ENCODE measurements around the gene SPAG16.

SPAG16 gene

GRCh38 chr2:214395040-214395439, 1110.8 kb downstream of the SPAG16 start:
- H3K27me3 Mint-ChIP-seq = no peaks in the 10 kb centered on the region
- H3K36me3 Mint-ChIP-seq = no peaks in the 10 kb centered on the region
- H3K9me3 Mint-ChIP-seq (ENCODE audit: low read depth) = no peaks in the 10 kb centered on the region
- no peak overlapping the region for H3K4me3 Mint-ChIP-seq
- H3K27ac Mint-ChIP-seq = no peak overlapping the region
- H3K4me1 Mint-ChIP-seq (ENCODE audit: low read depth) = no peaks in the 10 kb centered on the region

GRCh38 chr2:214401580-214401979, 1117.3 kb downstream of the SPAG16 start:
- Mint-ChIP-seq H3K4me1 (ENCODE audit: low read depth) (no peaks in the 10 kb centered on the region), H3K27me3 (no peaks in the 10 kb centered on the region), H3K27ac (no peak overlapping the region), H3K36me3 (no peaks in the 10 kb centered on the region), H3K4me3 (no peak overlapping the region), H3K9me3 (ENCODE audit: low read depth) (no peaks in the 10 kb centered on the region)

GRCh38 chr2:214410128-214410775, 1126.0 kb downstream of the SPAG16 start:
- H3K36me3 Mint-ChIP-seq = no peaks in the 10 kb centered on the region
- no peaks in the 10 kb centered on the region for H3K27me3 Mint-ChIP-seq
- H3K27ac Mint-ChIP-seq = no peak overlapping the region
- H3K4me3 Mint-ChIP-seq = no peak overlapping the region
- no peaks in the 10 kb centered on the region for H3K4me1 Mint-ChIP-seq (ENCODE audit: low read depth)
- no peaks in the 10 kb centered on the region for H3K9me3 Mint-ChIP-seq (ENCODE audit: low read depth)

GRCh38 chr2:214410918-214411554, 1126.8 kb downstream of the SPAG16 start, which contains the start of gene VWC2L:
Gene VWC2L, plus strand, starts transcription at chr2:214411054. Its CDS starts 3,140 bp downstream, at chr2:214414194.
- no peaks in the 10 kb centered on the region for H3K9me3 Mint-ChIP-seq (ENCODE audit: low read depth)
- H3K4me1 Mint-ChIP-seq (ENCODE audit: low read depth) = no peaks in the 10 kb centered on the region
- H3K36me3 Mint-ChIP-seq = no peaks in the 10 kb centered on the region
- H3K4me3 Mint-ChIP-seq = no peak within 1 kb of the TSS
- H3K27ac Mint-ChIP-seq = no peak within 1 kb of the TSS
- H3K27me3 Mint-ChIP-seq = no peaks in the 10 kb centered on the region

GRCh38 chr2:214412679-214413078, 1128.4 kb downstream of the SPAG16 start:
- H3K9me3 Mint-ChIP-seq (ENCODE audit: low read depth) = no peaks in the 10 kb centered on the region
- no peak overlapping the region for H3K4me3 Mint-ChIP-seq
- no peak overlapping the region for H3K27ac Mint-ChIP-seq
- H3K36me3 Mint-ChIP-seq = no peaks in the 10 kb centered on the region
- H3K4me1 Mint-ChIP-seq (ENCODE audit: low read depth) = no peaks in the 10 kb centered on the region
- H3K27me3 Mint-ChIP-seq = no peaks in the 10 kb centered on the region

GRCh38 chr2:214436470-214436869, 1152.2 kb downstream of the SPAG16 start:
- no peaks in the 10 kb centered on the region for H3K36me3 Mint-ChIP-seq
- H3K9me3 Mint-ChIP-seq (ENCODE audit: low read depth) = no peaks in the 10 kb centered on the region
- H3K4me1 Mint-ChIP-seq (ENCODE audit: low read depth) = no peaks in the 10 kb centered on the region
- no peaks in the 10 kb centered on the region for H3K27me3 Mint-ChIP-seq
- no peak overlapping the region for H3K4me3 Mint-ChIP-seq
- H3K27ac Mint-ChIP-seq = no peak overlapping the region

GRCh38 chr2:214450118-214450894, 1166.0 kb downstream of the SPAG16 start:
- no peak overlapping the region for H3K27ac Mint-ChIP-seq
- H3K36me3 Mint-ChIP-seq = no peaks in the 10 kb centered on the region
- no peaks in the 10 kb centered on the region for H3K4me1 Mint-ChIP-seq (ENCODE audit: low read depth)
- H3K4me3 Mint-ChIP-seq = no peak overlapping the region
- peaks cover 4% of the 10 kb centered on the region for H3K9me3 Mint-ChIP-seq (ENCODE audit: low read depth)
- H3K27me3 Mint-ChIP-seq = peaks cover 3% of the 10 kb centered on the region

GRCh38 chr2:214451516-214452275, 1167.4 kb downstream of the SPAG16 start:
- Mint-ChIP-seq H3K27ac (no peak overlapping the region), H3K27me3 (peaks cover 3% of the 10 kb centered on the region), H3K36me3 (no peaks in the 10 kb centered on the region), H3K9me3 (ENCODE audit: low read depth) (peaks cover 4% of the 10 kb centered on the region), H3K4me1 (ENCODE audit: low read depth) (no peaks in the 10 kb centered on the region), H3K4me3 (no peak overlapping the region)

Data from activated naive CD8-positive, alpha-beta T cell (primary cell).